Ectodermal cell (in vitro differentiated cells): ENCODE measurements around the gene L1CAM.

Source experiments
- H3K27ac ChIP-seq: 2 replicates; pipeline ENCODE4 v1.7.0; 2013; ENCODE audit warnings: mild to moderate bottlenecking, low read depth, low read length; ENCODE audit not compliant: insufficient read depth, poor library complexity, severe bottlenecking
- H3K27me3 ChIP-seq: 2 replicates; pipeline ENCODE4 v1.7.0; 2013; ENCODE audit warnings: mild to moderate bottlenecking, low read length; ENCODE audit not compliant: insufficient read depth, control insufficient read depth, poor library complexity, severe bottlenecking
- H3K36me3 ChIP-seq: one replicate; pipeline ENCODE4 v1.7.0; 2013; ENCODE audit warnings: low read length; ENCODE audit not compliant: control insufficient read depth, insufficient read depth
- H3K4me1 ChIP-seq: one replicate; pipeline ENCODE4 v1.7.0; 2013; ENCODE audit warnings: low read length; ENCODE audit not compliant: control insufficient read depth, insufficient read depth
- H3K4me3 ChIP-seq: 2 replicates; pipeline ENCODE4 v1.7.0; 2013; ENCODE audit warnings: low read depth, low read length, control low read depth; ENCODE audit not compliant: insufficient read depth
- H3K9me3 ChIP-seq: 2 replicates; pipeline ENCODE4 v1.7.0; 2013; ENCODE audit warnings: mild to moderate bottlenecking, low read length, moderate library complexity; ENCODE audit not compliant: control insufficient read depth
- WGBS, 2 experiments: methylation state at CpG; one replicate each; pipeline ENCODE4 v1.1.7; 2013; ENCODE audit warnings: missing lambda C conversion rate in 2 of 2; 5-methylcytosine and 5-hydroxymethylcytosine counted together

The L1CAM gene

DNA sequence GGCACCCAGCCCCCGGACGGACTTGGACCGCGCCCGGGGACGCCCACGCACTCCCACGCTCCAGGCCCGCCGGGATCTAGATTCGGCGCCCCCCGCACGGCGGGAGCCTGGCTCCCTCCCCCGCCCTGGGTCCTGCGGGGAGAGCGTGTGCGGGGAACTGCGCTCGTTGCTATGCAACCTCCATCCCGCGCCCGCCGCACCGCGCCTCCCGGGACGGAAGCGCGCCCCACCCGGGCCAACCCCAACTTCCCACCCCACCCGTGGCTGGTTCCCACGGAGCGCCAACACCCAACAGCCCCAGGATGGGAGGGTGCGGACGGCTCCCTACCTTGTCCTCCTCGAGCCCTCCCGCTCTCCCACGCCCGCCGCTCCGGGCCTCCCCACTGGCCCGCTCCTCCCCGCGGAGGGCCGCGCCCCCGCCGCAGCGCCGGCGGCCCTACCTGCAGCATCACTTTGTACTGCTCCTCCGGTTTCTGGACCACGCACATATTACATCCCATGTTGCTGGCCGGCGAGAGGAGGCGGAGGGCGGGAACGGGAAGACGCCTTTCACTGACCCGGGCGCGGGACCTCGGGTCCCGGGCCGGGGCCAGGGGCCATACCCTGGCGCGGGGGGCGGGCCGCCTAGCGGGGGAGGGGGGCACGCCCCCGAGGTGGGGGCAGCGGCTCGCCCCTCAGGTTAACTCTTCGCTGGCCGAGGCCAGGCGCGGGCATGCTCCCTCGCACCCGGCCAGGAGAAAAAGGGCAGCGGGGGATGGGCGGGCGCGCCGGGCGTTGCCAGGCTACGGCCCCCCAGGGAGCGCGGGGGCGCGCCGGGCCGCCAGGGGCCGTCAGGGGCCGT is 56.0 kb downstream of the L1CAM start, which contains the start of gene PDZD4:
PDZD4 (minus strand) TSS at position 746 of the 841 bp plus-strand sequence; CDS start at position 500, 246 bp downstream.
- Histone ChIP-seq H3K9me3 (no peaks in the 10 kb centered on the region), H3K4me1 (peaks cover 3% of the 10 kb centered on the region), H3K36me3 (no peaks in the 10 kb centered on the region), H3K4me3 (peak within 1 kb of the TSS; percentile 45), H3K27me3 (peaks cover 41% of the 10 kb centered on the region), H3K27ac (no peak within 1 kb of the TSS)
- 0% methylated on average over 91 to 97 of the region's 97 CpGs for WGBS, 2 experiments

GRCh38 chrX:153829549-153829798 is 56.5 kb downstream of the L1CAM start:
- H3K36me3 ChIP-seq = no peaks in the 10 kb centered on the region
- H3K27me3 ChIP-seq = peaks cover 41% of the 10 kb centered on the region
- no peak overlapping the region for H3K27ac ChIP-seq
- H3K4me3 ChIP-seq = peak overlapping the region; percentile 45
- H3K9me3 ChIP-seq = no peaks in the 10 kb centered on the region
- 1% methylated on average over 27 of the region's 27 CpGs for WGBS, 2 experiments
- H3K4me1 ChIP-seq = peaks cover 3% of the 10 kb centered on the region

DNA sequence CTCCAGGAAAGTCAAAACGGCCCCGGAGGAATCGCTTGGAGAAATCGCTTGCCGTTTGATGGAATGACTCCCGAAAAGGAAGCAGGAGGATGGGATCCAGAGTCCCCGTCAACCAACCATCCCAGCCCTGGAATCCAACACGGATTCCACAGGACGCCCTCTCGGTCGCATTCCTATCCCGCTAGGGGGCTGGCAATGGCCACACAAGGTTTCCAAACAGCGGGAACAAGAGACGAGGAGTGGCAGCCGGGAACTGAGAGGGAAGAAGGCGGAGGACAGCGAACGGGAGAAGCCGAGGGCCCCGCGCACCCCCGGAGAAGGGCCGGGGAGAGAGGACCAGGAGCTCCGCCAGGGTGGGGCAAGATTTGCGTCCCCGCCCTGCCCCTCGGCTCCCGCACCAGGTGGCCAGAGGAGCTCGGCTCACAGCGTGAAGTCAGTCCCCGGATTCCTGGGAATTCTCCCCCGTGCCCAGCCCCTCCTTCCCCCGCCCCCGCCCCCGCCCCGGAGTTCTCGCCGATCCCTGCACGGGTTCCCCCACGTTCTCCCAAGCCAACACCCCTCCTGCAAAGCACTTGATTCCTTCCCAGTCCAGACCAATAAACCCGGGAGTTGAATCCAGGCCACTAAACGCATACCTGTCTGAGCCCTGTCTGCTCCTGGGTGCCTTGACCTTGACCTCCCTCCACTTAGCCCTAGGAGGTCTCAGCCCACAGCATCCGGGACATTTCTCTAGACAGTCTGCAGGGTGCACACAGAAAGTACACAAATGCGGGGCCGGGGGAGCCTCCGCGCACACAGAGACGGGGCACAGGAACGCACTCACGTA is 57.0 kb downstream of the L1CAM start:
- 0 to 1% methylated on average over 48 to 50 of the region's 50 CpGs for WGBS, 2 experiments
- H3K4me3 ChIP-seq = peak overlapping the region; percentile 45
- peaks cover 3% of the 10 kb centered on the region for H3K4me1 ChIP-seq
- H3K36me3 ChIP-seq = no peaks in the 10 kb centered on the region
- no peaks in the 10 kb centered on the region for H3K9me3 ChIP-seq
- H3K27me3 ChIP-seq = peaks cover 41% of the 10 kb centered on the region
- no peak overlapping the region for H3K27ac ChIP-seq

DNA sequence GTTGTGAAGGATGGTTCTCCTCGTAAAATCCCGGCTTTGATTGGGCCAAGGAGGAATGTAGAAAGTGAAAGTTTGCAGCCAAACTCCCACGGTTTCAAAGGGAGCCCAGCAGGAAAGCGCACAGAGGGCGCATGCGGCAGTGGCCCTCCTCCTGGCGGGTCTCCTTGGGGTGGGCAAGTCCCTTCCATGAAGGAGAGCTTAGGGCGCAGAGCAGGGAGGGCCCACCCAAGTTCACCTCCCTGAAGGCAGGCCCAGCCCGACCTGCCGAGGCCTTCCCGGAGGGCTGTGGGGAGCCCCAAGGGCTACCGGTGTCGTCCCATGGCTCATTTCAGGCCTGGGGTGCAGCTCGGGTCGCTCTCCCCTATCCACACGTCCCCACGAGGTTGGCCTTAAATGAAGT is 57.7 kb downstream of the L1CAM start:
- Histone ChIP-seq H3K27ac (no peak overlapping the region), H3K9me3 (no peaks in the 10 kb centered on the region), H3K4me3 (no peak overlapping the region), H3K36me3 (no peaks in the 10 kb centered on the region), H3K4me1 (peaks cover 3% of the 10 kb centered on the region), H3K27me3 (peaks cover 41% of the 10 kb centered on the region)
- WGBS, 2 experiments = 8% methylated on average over 17 of the region's 17 CpGs

DNA sequence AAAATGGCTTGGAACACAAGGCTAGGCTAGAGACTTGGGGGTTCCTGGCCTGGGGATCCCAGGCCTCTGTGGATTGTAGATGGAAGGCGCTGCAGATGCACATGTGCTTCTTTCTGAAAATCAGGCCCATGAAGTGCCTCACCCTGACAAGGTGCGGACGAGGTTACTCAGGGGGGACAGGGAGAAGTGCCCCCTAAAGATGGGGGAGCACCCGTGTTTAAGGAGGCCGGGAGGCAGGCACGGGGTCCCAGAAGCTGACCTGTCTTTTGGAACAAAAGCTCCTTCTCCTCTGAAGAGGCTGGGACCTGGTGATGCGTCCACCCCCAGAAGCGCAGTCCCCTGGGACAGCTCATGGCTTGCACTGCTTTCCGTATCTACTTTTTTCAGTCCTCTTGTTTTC is 58.1 kb downstream of the L1CAM start:
- H3K9me3 ChIP-seq = no peaks in the 10 kb centered on the region
- peaks cover 41% of the 10 kb centered on the region for H3K27me3 ChIP-seq
- peaks cover 3% of the 10 kb centered on the region for H3K4me1 ChIP-seq
- no peaks in the 10 kb centered on the region for H3K36me3 ChIP-seq
- no peak overlapping the region for H3K4me3 ChIP-seq
- 67 to 72% methylated on average over 9 of the region's 9 CpGs for WGBS, 2 experiments
- no peak overlapping the region for H3K27ac ChIP-seq

- Histone ChIP-seq H3K27ac (no peak overlapping the region), H3K9me3 (no peaks in the 10 kb centered on the region), H3K36me3 (no peaks in the 10 kb centered on the region), H3K4me1 (peaks cover 3% of the 10 kb centered on the region), H3K27me3 (peaks cover 40% of the 10 kb centered on the region), H3K4me3 (no peak overlapping the region)
- 60 to 72% methylated on average over 2 of the region's 3 CpGs for WGBS, 2 experiments
These were observed 59.0 kb downstream of the L1CAM start for GRCh38 chrX:153827016-153827415.

GRCh38 chrX:153825042-153825441 is 60.9 kb downstream of the L1CAM start:
- Histone ChIP-seq H3K4me3 (no peak overlapping the region), H3K36me3 (no peaks in the 10 kb centered on the region), H3K4me1 (peaks cover 3% of the 10 kb centered on the region), H3K27me3 (peaks cover 27% of the 10 kb centered on the region), H3K27ac (no peak overlapping the region), H3K9me3 (no peaks in the 10 kb centered on the region)
- 84 to 88% methylated on average over 8 of the region's 8 CpGs for WGBS, 2 experiments

GRCh38 chrX:153824348-153824747 is 61.6 kb downstream of the L1CAM start:
- Histone ChIP-seq H3K4me3 (no peak overlapping the region), H3K4me1 (peaks cover 9% of the 10 kb centered on the region), H3K9me3 (no peaks in the 10 kb centered on the region), H3K27me3 (peaks cover 20% of the 10 kb centered on the region), H3K36me3 (no peaks in the 10 kb centered on the region), H3K27ac (no peak overlapping the region)
- WGBS, 2 experiments = 89 to 90% methylated on average over 10 of the region's 10 CpGs

DNA sequence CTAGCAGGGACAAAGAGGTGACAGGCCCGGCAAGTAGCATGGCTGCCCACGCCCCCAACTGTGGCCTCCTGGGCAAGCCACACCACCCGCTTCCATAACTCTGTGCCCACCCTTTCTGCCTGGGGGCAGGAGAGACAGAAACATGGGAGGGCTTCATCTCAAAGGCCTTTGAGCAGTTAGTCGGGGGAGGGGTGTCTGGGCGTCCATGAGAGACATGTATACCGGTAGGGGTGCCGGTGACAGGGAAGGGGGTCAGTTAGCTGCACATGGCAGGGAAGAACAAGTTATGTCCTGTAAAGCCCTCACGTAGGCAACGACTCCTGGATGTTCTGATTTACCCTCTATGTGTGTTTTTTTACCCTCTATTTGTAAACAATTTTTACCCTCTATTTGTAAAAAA is 64.9 kb downstream of the L1CAM start:
- H3K4me1 ChIP-seq = peaks cover 8% of the 10 kb centered on the region
- H3K27ac ChIP-seq = no peak overlapping the region
- H3K36me3 ChIP-seq = no peaks in the 10 kb centered on the region
- no peaks in the 10 kb centered on the region for H3K27me3 ChIP-seq
- no peaks in the 10 kb centered on the region for H3K9me3 ChIP-seq
- 69 to 83% methylated on average over 9 of the region's 9 CpGs for WGBS, 2 experiments
- H3K4me3 ChIP-seq = no peak overlapping the region

DNA sequence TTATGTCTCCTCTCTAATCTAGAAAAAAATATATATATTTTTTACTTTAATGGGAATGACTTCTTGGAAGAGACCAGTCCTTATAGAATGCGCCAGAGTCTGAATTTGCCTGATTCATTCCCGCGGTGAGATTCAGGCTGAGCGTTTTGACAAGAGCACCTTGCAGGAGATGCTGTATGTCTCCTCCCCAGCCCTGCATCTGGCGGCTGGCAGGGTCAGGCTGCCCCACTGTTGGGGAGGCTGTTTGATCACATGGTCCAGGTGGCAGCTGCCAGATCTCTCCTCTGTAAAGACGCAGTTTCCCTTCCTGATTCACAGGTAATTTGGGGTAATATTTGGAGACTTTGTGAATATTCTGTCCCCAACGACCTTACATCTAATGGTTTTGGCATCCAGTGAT is 65.4 kb downstream of the L1CAM start:
- WGBS, 2 experiments = 86 to 90% methylated on average over 7 of the region's 7 CpGs
- H3K27me3 ChIP-seq = no peaks in the 10 kb centered on the region
- no peaks in the 10 kb centered on the region for H3K9me3 ChIP-seq
- H3K27ac ChIP-seq = no peak overlapping the region
- no peak overlapping the region for H3K4me3 ChIP-seq
- peaks cover 8% of the 10 kb centered on the region for H3K4me1 ChIP-seq
- no peaks in the 10 kb centered on the region for H3K36me3 ChIP-seq
